Skeletal muscle satellite cell (primary cell): ENCODE results near the gene THAP2.
A peak's percentile ranks its signal among the peaks of the same experiment; 100 is the strongest.

Experiments
- H3K27me3 ChIP-seq: 2 replicates; pipeline ENCODE4 v1.7.0; 2013; ENCODE audit warnings: low read length; ENCODE audit not compliant: control insufficient read depth, insufficient read depth
- H3K36me3 ChIP-seq: 2 replicates; pipeline ENCODE4 v1.7.0; 2013; ENCODE audit warnings: mild to moderate bottlenecking, control low read depth, low read length; ENCODE audit not compliant: insufficient read depth
- H3K4me1 ChIP-seq: 2 replicates; pipeline ENCODE4 v1.7.0; 2013; ENCODE audit warnings: low read length; ENCODE audit not compliant: control insufficient read depth, insufficient read depth
- H3K4me2 ChIP-seq: 2 replicates; pipeline ENCODE4 v1.7.0; 2013; ENCODE audit warnings: mild to moderate bottlenecking, low read length
- H3K4me3 ChIP-seq: 2 replicates; pipeline ENCODE4 v1.7.0; 2013; ENCODE audit warnings: low read length
- H3K9ac ChIP-seq: 2 replicates; pipeline ENCODE4 v1.7.0; 2013; ENCODE audit warnings: mild to moderate bottlenecking, low read depth, low read length, moderate library complexity
- H3K9me3 ChIP-seq: replicated peaks from 2 replicates; pipeline ENCODE4 v1.7.0; 2013; ENCODE audit warnings: mild to moderate bottlenecking, control low read depth, low read length

Gene THAP2

DNA sequence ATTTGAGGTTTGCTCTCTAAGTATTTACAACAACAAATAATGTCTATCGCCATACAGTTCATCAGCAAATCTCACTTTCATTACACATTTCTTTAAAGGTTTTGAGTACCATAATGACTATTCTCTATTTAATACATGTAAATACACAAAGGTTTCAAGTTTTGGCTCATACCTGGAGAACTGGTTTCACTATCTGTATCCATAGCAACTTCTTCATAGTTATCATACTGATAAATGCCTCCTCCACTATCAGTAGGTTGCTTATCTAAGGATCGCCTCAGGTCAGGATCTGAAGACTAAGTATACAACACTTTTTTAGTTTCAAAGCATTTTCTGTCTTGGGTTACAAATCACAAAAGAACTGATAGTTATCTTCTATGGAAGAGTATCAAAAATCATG is 21.8 kb upstream of the THAP2 start:
- Histone ChIP-seq H3K4me2 (no peak overlapping the region), H3K36me3 (peaks cover 82% of the 10 kb centered on the region), H3K9me3 (no peaks in the 10 kb centered on the region), H3K9ac (no peak overlapping the region), H3K27me3 (no peaks in the 10 kb centered on the region), H3K4me3 (no peak overlapping the region), H3K4me1 (no peaks in the 10 kb centered on the region)

DNA sequence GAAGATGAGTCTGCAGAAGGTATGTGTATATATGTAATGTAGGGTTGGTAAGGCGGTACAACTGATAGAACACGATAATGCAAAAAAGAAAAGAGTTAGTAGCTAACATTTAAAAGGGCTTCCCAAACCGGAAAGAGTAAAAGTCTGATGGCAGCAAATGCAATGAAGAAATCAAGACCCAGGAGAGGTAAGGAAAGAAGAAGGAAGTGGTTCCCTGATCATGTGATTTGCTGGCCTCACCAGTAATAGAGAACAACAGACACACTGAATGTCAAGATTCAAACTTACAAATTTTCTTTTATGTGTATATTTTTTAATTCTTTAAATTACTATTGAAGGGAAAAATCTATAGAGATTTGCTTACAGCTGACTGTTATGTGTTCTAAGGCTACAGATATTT is 18.8 kb upstream of the THAP2 start:
- peaks cover 80% of the 10 kb centered on the region for H3K36me3 ChIP-seq
- H3K4me3 ChIP-seq = no peak overlapping the region
- H3K4me2 ChIP-seq = no peak overlapping the region
- no peak overlapping the region for H3K9ac ChIP-seq
- H3K27me3 ChIP-seq = no peaks in the 10 kb centered on the region
- no peaks in the 10 kb centered on the region for H3K9me3 ChIP-seq
- H3K4me1 ChIP-seq = no peaks in the 10 kb centered on the region

DNA sequence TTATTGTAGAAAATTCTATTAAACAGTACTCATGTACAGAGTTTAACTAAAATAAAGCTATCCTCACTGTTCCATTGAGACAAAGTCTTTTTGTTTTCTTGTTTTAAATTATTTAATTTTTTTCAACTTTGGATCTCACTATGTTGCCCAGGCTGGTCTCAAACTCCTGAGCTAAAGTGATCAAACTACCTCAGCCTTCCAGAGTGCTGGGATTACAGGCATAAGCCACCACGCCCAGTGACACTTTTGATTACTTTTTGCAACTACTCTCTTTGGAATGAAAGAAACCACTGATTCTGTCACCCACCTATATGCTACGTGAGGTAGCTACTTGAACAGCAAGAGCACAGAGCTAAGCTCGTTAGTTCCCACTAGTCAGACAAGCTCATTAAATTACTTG is 17.6 kb upstream of the THAP2 start:
- no peak overlapping the region for H3K4me2 ChIP-seq
- no peak overlapping the region for H3K9ac ChIP-seq
- H3K36me3 ChIP-seq = peaks cover 82% of the 10 kb centered on the region
- no peaks in the 10 kb centered on the region for H3K27me3 ChIP-seq
- no peaks in the 10 kb centered on the region for H3K9me3 ChIP-seq
- H3K4me3 ChIP-seq = no peak overlapping the region
- H3K4me1 ChIP-seq = no peaks in the 10 kb centered on the region

DNA sequence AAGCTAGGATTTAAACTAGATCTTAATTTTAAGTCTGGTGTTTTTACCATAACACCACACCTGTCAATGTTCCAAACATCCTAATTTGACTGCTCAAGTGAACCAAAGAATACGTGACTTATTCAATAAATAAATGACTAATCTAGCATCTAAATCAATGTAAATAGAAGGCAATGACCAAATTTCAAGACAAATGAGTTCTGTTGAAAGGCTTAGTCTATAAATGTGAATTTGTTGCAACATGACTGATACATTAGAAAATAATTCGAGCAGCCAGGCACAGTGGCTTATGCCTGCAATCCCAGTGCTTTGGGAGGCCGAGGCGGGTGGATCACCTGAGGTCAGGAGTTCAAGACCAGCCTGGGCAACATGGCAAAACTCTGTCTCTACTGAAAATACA is 15.6 kb upstream of the THAP2 start:
- H3K4me3 ChIP-seq = no peak overlapping the region
- peaks cover 82% of the 10 kb centered on the region for H3K36me3 ChIP-seq
- H3K4me1 ChIP-seq = no peaks in the 10 kb centered on the region
- H3K9me3 ChIP-seq = peaks cover 3% of the 10 kb centered on the region
- H3K9ac ChIP-seq = no peak overlapping the region
- no peak overlapping the region for H3K4me2 ChIP-seq
- no peaks in the 10 kb centered on the region for H3K27me3 ChIP-seq

DNA sequence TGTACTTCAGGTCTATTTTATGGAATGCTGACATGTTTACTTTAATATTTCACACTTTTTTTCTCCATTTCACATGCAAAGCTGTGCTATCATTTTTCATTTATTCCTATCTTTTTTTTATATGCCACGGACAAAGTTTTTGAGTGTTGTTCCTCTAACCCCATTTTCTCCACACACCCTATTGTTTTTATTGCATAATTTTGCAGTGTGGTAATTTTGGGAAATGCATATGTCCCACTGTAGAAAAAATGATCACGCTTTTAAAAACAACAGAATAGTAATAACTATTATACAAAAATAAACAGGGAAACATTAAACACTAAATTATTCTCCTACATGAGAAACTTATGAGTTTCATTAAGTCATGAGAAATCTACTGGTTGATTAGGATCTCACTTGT is 14.7 kb upstream of the THAP2 start:
- no peak overlapping the region for H3K4me3 ChIP-seq
- peaks cover 82% of the 10 kb centered on the region for H3K36me3 ChIP-seq

DNA sequence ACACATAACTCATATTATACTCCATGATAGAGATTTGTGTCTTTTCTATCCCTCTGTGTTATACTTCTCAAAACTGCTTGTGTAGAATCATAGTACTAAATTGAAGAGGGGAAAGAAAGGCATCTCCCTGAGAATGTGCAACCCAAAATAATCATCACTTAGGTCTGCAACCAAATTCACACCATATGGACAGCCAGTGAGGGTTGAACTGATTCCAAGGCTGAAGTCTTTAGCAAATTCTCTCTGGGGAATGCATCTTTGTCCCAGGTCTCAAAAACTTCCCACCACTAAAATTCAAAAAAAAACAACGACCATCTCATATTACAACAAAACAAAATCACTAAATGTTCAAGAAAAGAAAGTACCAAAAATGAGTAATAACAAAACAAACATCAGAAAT is 11.4 kb upstream of the THAP2 start:
- H3K27me3 ChIP-seq = no peaks in the 10 kb centered on the region
- peaks cover 9% of the 10 kb centered on the region for H3K4me1 ChIP-seq
- H3K4me2 ChIP-seq = no peak overlapping the region
- H3K9me3 ChIP-seq = peaks cover 3% of the 10 kb centered on the region
- H3K4me3 ChIP-seq = no peak overlapping the region
- peaks cover 88% of the 10 kb centered on the region for H3K36me3 ChIP-seq
- H3K9ac ChIP-seq = no peak overlapping the region

More for the DNA sequence above, 14.7 kb upstream of the THAP2 start:
- H3K4me2 ChIP-seq = no peak overlapping the region
- H3K9me3 ChIP-seq = peaks cover 3% of the 10 kb centered on the region
- H3K4me1 ChIP-seq = no peaks in the 10 kb centered on the region
- H3K9ac ChIP-seq = no peak overlapping the region
- no peaks in the 10 kb centered on the region for H3K27me3 ChIP-seq

DNA sequence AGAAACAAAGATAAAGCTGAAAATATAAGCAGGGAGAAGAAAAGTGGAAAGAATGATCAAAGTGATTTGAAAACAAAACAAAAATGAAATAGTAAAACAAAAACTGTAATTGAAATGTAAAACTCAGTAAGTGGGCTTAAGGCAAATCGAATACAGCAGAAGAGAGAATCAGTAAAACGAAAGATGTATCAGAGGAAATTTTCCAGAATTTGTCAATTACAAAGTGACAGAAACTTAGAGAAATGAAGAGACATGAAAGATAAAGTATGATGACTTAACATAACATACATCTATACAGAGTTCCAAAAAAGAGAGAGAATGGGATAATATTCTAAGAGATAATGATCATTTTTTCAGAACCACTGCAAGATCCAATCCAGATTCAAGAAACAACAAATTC is 11.0 kb upstream of the THAP2 start:
- Histone ChIP-seq H3K9me3 (peaks cover 3% of the 10 kb centered on the region), H3K36me3 (peaks cover 88% of the 10 kb centered on the region), H3K9ac (no peak overlapping the region), H3K27me3 (no peaks in the 10 kb centered on the region), H3K4me2 (no peak overlapping the region), H3K4me3 (no peak overlapping the region), H3K4me1 (peaks cover 9% of the 10 kb centered on the region)

DNA sequence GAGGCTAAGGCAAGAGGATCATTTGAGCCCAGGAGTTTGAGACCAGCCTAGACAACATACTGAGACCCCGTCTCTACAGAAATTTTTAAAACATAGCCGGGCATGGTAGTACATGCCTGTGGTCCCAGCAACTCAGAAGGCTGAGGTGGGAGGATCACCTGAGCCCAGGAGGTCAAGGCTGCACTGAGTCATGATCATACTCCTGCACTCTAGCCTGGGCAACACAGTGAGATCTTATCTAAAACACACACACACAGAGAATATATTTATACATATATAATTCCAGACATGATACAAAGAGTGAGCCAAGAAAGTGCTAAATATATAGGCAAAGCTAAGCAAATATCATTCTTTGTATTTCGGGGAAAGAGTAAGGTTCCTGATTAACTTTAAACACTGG is 9.9 kb upstream of the THAP2 start:
- H3K9me3 ChIP-seq = peaks cover 3% of the 10 kb centered on the region
- no peak overlapping the region for H3K4me2 ChIP-seq
- H3K9ac ChIP-seq = no peak overlapping the region
- peaks cover 90% of the 10 kb centered on the region for H3K36me3 ChIP-seq
- no peaks in the 10 kb centered on the region for H3K27me3 ChIP-seq
- H3K4me3 ChIP-seq = no peak overlapping the region
- peaks cover 9% of the 10 kb centered on the region for H3K4me1 ChIP-seq

DNA sequence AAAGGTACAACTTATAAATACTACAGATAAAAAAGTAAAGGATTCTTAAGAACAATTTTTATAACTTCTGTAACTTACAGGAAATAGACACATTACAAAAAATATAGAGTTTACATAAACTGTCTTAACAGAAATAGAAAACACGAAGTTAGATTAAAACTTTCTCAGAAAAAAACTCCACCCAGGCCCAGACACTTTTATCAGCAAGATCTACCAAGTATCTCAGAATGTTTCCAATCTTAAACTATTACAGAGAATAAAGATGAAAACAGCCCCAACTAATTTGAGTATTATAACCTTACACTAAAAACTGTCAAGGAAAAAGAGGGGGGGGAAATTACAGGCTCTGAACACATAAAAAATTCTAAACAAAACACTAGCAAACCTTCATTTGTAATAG is 8.6 kb upstream of the THAP2 start:
- H3K27me3 ChIP-seq = no peaks in the 10 kb centered on the region
- H3K36me3 ChIP-seq = peaks cover 94% of the 10 kb centered on the region
- peaks cover 3% of the 10 kb centered on the region for H3K9me3 ChIP-seq
- H3K4me2 ChIP-seq = peak overlapping the region; percentile 35
- H3K4me1 ChIP-seq = peaks cover 12% of the 10 kb centered on the region
- no peak overlapping the region for H3K9ac ChIP-seq
- peak overlapping the region; percentile 3 for H3K4me3 ChIP-seq

DNA sequence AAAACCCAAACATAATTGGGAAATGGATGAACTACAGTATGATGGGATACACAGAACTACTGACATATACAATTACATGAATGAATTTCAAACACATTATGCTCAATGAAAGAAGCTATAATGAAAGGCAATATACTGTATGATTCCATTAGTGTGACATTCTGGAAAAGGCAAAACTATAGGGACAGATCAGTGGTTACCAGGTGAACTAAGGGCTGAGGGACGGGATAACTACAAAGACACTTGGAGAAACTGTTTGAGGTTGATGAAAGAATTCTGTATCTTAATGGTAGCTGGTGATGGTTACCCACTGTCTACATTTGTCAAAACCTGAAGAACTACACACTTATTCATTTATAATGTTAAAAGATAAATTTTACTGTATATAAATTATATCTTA is 8.2 kb upstream of the THAP2 start:
- H3K27me3 ChIP-seq = no peaks in the 10 kb centered on the region
- H3K9me3 ChIP-seq = peaks cover 3% of the 10 kb centered on the region
- H3K36me3 ChIP-seq = peaks cover 91% of the 10 kb centered on the region
- H3K4me1 ChIP-seq = peaks cover 12% of the 10 kb centered on the region
- H3K9ac ChIP-seq = no peak overlapping the region
- H3K4me2 ChIP-seq = peak overlapping the region; percentile 35
- peak overlapping the region; percentile 3 for H3K4me3 ChIP-seq

DNA sequence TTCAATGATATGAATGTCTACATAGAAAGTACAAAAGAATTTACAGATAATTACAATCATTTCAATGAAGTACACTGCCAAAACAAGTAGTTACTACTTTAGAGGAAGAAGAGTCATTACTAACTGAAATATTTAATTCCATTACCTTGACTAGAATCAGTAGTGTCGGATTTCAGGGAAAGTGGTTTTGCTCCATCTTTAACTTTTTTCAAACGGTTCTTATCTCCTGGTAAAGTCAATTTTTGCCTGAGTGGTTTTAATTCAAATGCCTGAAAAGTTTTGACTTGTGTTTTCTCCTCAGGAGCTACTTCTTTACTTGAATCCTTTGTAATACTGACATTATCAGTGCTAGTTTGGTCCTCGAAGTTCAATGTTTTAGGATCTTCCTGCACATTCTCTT is 7.4 kb upstream of the THAP2 start:
- H3K36me3 ChIP-seq = peaks cover 86% of the 10 kb centered on the region
- no peaks in the 10 kb centered on the region for H3K27me3 ChIP-seq
- H3K4me1 ChIP-seq = peaks cover 15% of the 10 kb centered on the region
- peaks cover 3% of the 10 kb centered on the region for H3K9me3 ChIP-seq
- H3K9ac ChIP-seq = no peak overlapping the region
- no peak overlapping the region for H3K4me3 ChIP-seq
- no peak overlapping the region for H3K4me2 ChIP-seq

DNA sequence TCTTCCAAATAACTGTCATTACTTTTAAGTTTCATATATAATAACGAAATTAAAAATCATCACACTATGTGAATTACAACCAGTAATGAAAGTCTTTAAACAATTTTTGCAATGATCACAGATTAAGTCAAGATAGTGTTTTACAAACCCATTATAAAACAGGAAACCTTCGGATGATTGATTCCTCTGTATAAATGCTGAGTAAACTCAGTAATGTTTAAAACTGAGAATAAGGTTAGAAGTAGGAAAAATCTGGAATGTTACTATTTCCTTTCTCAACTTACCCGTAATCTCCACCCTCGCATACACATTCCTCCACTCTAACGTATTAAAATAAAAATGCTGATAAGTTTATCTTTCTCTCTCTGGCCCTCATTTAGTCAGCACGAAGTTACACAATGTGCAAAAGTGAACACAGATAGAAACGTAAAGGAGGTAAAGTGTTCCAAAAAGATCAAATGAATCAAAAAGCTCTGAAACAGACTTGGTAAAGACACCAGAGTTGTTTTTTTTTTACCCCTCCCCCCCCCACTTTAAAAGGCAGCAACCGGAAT is 2.0 kb upstream of the THAP2 start:
- peak overlapping the region; percentile 83 for H3K4me3 ChIP-seq
- peak overlapping the region; percentile 98 for H3K9ac ChIP-seq
- peak overlapping the region; percentile 86 for H3K4me2 ChIP-seq
- peaks cover 38% of the 10 kb centered on the region for H3K36me3 ChIP-seq
- peaks cover 13% of the 10 kb centered on the region for H3K4me1 ChIP-seq
- H3K9me3 ChIP-seq = no peaks in the 10 kb centered on the region
- H3K27me3 ChIP-seq = no peaks in the 10 kb centered on the region
